ENCODE data around the gene FABP7. TPM values are rescaled to one million over a fixed set of nuclear protein-coding genes. Genes with fewer than 3 reads are reported as not detected.
A peak's percentile ranks its signal among the peaks of the same experiment; 100 is the strongest.
"Not testable (repeated sequence)": the region's sequence is repeated elsewhere in the genome, so short reads cannot be mapped to it uniquely, and the experiment has no call there.

Gene FABP7
- total RNA-seq, 3 donors from 2014 or later: not detected

GRCh38 chr6:122746688-122747087 is 32.8 kb upstream of the FABP7 start:
- intact Hi-C loops (cut with DNase I, micrococcal nuclease): no loop called here
- TF ChIP-seq CTCF (IDR thresholded peaks at IDR 0.05): no peak
- no peak for ATAC-seq

GRCh38 chr6:122747573-122747972 is 31.9 kb upstream of the FABP7 start:
- ATAC-seq: no peak
- no peaks in the 10 kb centered on the region for H3K4me1 ChIP-seq (ENCODE audit: low read depth)
- no peak for DNase-seq
- intact Hi-C loops (cut with DNase I, micrococcal nuclease): no loop called here
- no peaks in the 10 kb centered on the region for H3K9me3 ChIP-seq
- no peak overlapping the region for H3K4me3 ChIP-seq
- no peaks in the 10 kb centered on the region for H3K36me3 ChIP-seq (ENCODE audit: low read depth)
- no peak for TF ChIP-seq CTCF (IDR thresholded peaks at IDR 0.05)

More at GRCh38 chr6:122746688-122747087, 32.8 kb upstream of the FABP7 start:
- no peak overlapping the region for H3K4me3 ChIP-seq
- DNase-seq: no peak
- no peaks in the 10 kb centered on the region for H3K4me1 ChIP-seq (ENCODE audit: low read depth)
- no peaks in the 10 kb centered on the region for H3K36me3 ChIP-seq (ENCODE audit: low read depth)
- no peaks in the 10 kb centered on the region for H3K9me3 ChIP-seq

- H3K4me3 ChIP-seq; H3K9me3 ChIP-seq; intact Hi-C loops (cut with DNase I, micrococcal nuclease); H3K36me3 ChIP-seq (ENCODE audit: low read depth); ATAC-seq; H3K4me1 ChIP-seq (ENCODE audit: low read depth): not testable (repeated sequence)
- DNase-seq: peak in 1 of 3 donors; percentile 60
Measured at GRCh38 chr6:122748945-122749344, 30.6 kb upstream of the FABP7 start.

GRCh38 chr6:122749451-122750050 is 30.0 kb upstream of the FABP7 start:
- no peak overlapping the region for H3K4me3 ChIP-seq

GRCh38 chr6:122751326-122751725 is 28.2 kb upstream of the FABP7 start:
- no peak for ATAC-seq
- Histone ChIP-seq H3K9me3 (no peaks in the 10 kb centered on the region), H3K4me3 (no peak overlapping the region), H3K36me3 (ENCODE audit: low read depth) (no peaks in the 10 kb centered on the region), H3K4me1 (ENCODE audit: low read depth) (no peaks in the 10 kb centered on the region)
- intact Hi-C loops (cut with DNase I, micrococcal nuclease): no loop called here
- TF ChIP-seq CTCF (IDR thresholded peaks at IDR 0.05): no peak
- no peak for DNase-seq

More at GRCh38 chr6:122749451-122750050, 30.0 kb upstream of the FABP7 start:
- H3K4me1 ChIP-seq (ENCODE audit: low read depth): no peaks in the 10 kb centered on the region
- intact Hi-C loops (cut with DNase I, micrococcal nuclease): no loop called here
- H3K9me3 ChIP-seq: no peaks in the 10 kb centered on the region
- DNase-seq (no peak), ATAC-seq (no peak)
- no peaks in the 10 kb centered on the region for H3K36me3 ChIP-seq (ENCODE audit: low read depth)
- TF ChIP-seq CTCF (IDR thresholded peaks at IDR 0.05): no peak

GRCh38 chr6:122752459-122752858 is 27.1 kb upstream of the FABP7 start:
- intact Hi-C loops (cut with DNase I, micrococcal nuclease): no loop called here
- Histone ChIP-seq H3K9me3 (no peaks in the 10 kb centered on the region), H3K36me3 (ENCODE audit: low read depth) (no peaks in the 10 kb centered on the region), H3K4me1 (ENCODE audit: low read depth) (no peaks in the 10 kb centered on the region), H3K4me3 (no peak overlapping the region)
- TF ChIP-seq CTCF (IDR thresholded peaks at IDR 0.05): no peak
- ATAC-seq (no peak), DNase-seq (no peak)

All from mucosa of descending colon (tissue), 3 donors.